Activated T-cell treated with anti-CD3 and anti-CD28 coated beads for 4 hours (primary cell): ENCODE measurements around the gene TRPV3.
"Not testable (repeated sequence)": the region's sequence is repeated elsewhere in the genome, so short reads cannot be mapped to it uniquely, and the experiment has no call there.

Experiments
- DNase-seq: peaks from one replicate; pipeline ENCODE4 v3.0.0-alpha.2; 2020

The TRPV3 gene

GRCh38 chr17:3557768-3558583 is at the start of gene TRPV3:
TSS of gene TRPV3 (minus strand) at chr17:3557812. CDS start at chr17:3554850, 2,962 bp downstream.
- peak; percentile 65 for DNase-seq

- DNase-seq = no peak
Measured at GRCh38 chr17:3603870-3604259, 46.3 kb upstream of the TRPV3 start.

- no peak for DNase-seq
Measured at GRCh38 chr17:3603119-3603869, 45.7 kb upstream of the TRPV3 start.

- DNase-seq = no peak
Measured at GRCh38 chr17:3602499-3602898, 44.9 kb upstream of the TRPV3 start.

- DNase-seq = no peak
Measured at GRCh38 chr17:3600529-3601205, 43.1 kb upstream of the TRPV3 start.

GRCh38 chr17:3598078-3598477 is 40.5 kb upstream of the TRPV3 start:
- no peak for DNase-seq

- no peak for DNase-seq
Measured at GRCh38 chr17:3596804-3597464, 39.3 kb upstream of the TRPV3 start.

- DNase-seq = no peak
Measured at GRCh38 chr17:3594976-3595375, 37.4 kb upstream of the TRPV3 start.

- DNase-seq = no peak
Measured at GRCh38 chr17:3594051-3594800, 36.6 kb upstream of the TRPV3 start.

GRCh38 chr17:3593384-3593783 is 35.8 kb upstream of the TRPV3 start:
- DNase-seq = no peak

GRCh38 chr17:3592216-3592860 is 34.7 kb upstream of the TRPV3 start:
- DNase-seq = no peak

- DNase-seq = no peak
Measured at GRCh38 chr17:3590768-3591167, 33.2 kb upstream of the TRPV3 start.

- DNase-seq = no peak
Measured at GRCh38 chr17:3590231-3590630, 32.6 kb upstream of the TRPV3 start.

GRCh38 chr17:3589784-3590183 is 32.2 kb upstream of the TRPV3 start:
- no peak for DNase-seq

GRCh38 chr17:3585826-3586225 is 28.2 kb upstream of the TRPV3 start:
- no peak for DNase-seq

- no peak for DNase-seq
Measured at GRCh38 chr17:3583456-3583855, 25.8 kb upstream of the TRPV3 start.

GRCh38 chr17:3582915-3583314 is 25.3 kb upstream of the TRPV3 start:
- DNase-seq = no peak

GRCh38 chr17:3578667-3579066 is 21.1 kb upstream of the TRPV3 start:
- DNase-seq = not testable (repeated sequence)

GRCh38 chr17:3576970-3577369 is 19.4 kb upstream of the TRPV3 start:
- DNase-seq = no peak

- no peak for DNase-seq
Measured at GRCh38 chr17:3575511-3575910, 17.9 kb upstream of the TRPV3 start.

GRCh38 chr17:3574231-3574630 is 16.6 kb upstream of the TRPV3 start:
- no peak for DNase-seq
